NCI-H345 treated with DMSO at 0.1 percent for 48 hours (cell line): Measurements from ENCODE around the gene KRTAP6-1.

ENCODE experiments used
- DNase-seq: peaks from one replicate; lab custom pipeline; 2025; ENCODE audit not compliant: unreplicated experiment; lab: John Stamatoyannopoulos, UW

The KRTAP6-1 gene

GRCh38 chr21:30613836-30614235 lies at the start of gene KRTAP6-1:
Gene KRTAP6-1, minus strand, starts transcription at chr21:30613930. Its CDS starts 26 bp downstream, at chr21:30613904.
- no peak for DNase-seq

- no peak for DNase-seq
Measured at GRCh38 chr21:30652891-30653290, 39.2 kb upstream of the KRTAP6-1 start.

GRCh38 chr21:30646904-30647414 lies 33.2 kb upstream of the KRTAP6-1 start:
- no peak for DNase-seq

GRCh38 chr21:30642564-30642963 lies 28.8 kb upstream of the KRTAP6-1 start, which contains the start of gene KRTAP20-3:
Gene KRTAP20-3, plus strand, starts transcription at chr21:30642864.
- DNase-seq = no peak

- DNase-seq = no peak
Measured at GRCh38 chr21:30638686-30639085, 25.0 kb upstream of the KRTAP6-1 start.

- no peak for DNase-seq
Measured at GRCh38 chr21:30634906-30635305, 21.2 kb upstream of the KRTAP6-1 start, which contains the start of gene KRTAP20-2. Gene KRTAP20-2, plus strand, starts transcription at chr21:30635206. Its CDS starts 58 bp downstream, at chr21:30635264.

GRCh38 chr21:30629200-30629599 lies 15.5 kb upstream of the KRTAP6-1 start:
- no peak for DNase-seq

GRCh38 chr21:30628109-30628508 lies 14.4 kb upstream of the KRTAP6-1 start:
- no peak for DNase-seq

- DNase-seq = no peak
Measured at GRCh38 chr21:30625449-30626165, 11.9 kb upstream of the KRTAP6-1 start.

GRCh38 chr21:30623362-30623761 lies 9.6 kb upstream of the KRTAP6-1 start:
- no peak for DNase-seq

GRCh38 chr21:30620522-30620921 lies 6.8 kb upstream of the KRTAP6-1 start, which contains the start of gene KRTAP20-4:
Gene KRTAP20-4, plus strand, starts transcription at chr21:30620627.
- no peak for DNase-seq

GRCh38 chr21:30620080-30620479 lies 6.3 kb upstream of the KRTAP6-1 start:
- DNase-seq = no peak

GRCh38 chr21:30616125-30616524 lies 2.4 kb upstream of the KRTAP6-1 start, which contains the start of gene KRTAP20-1:
Gene KRTAP20-1, plus strand, starts transcription at chr21:30616425. Its CDS starts 30 bp downstream, at chr21:30616455.
- DNase-seq = no peak

GRCh38 chr21:30615199-30615598 lies 1.5 kb upstream of the KRTAP6-1 start:
- no peak for DNase-seq

GRCh38 chr21:30612132-30612531 lies 1.6 kb downstream of the KRTAP6-1 start:
- no peak for DNase-seq

- DNase-seq = no peak
Measured at GRCh38 chr21:30605968-30606367, 7.8 kb downstream of the KRTAP6-1 start.

- no peak for DNase-seq
Measured at GRCh38 chr21:30600787-30601186, 12.9 kb downstream of the KRTAP6-1 start, which contains the start of gene KRTAP22-1. Gene KRTAP22-1, plus strand, starts transcription at chr21:30601087.

GRCh38 chr21:30598802-30599201 lies 14.9 kb downstream of the KRTAP6-1 start, which contains the start of gene KRTAP6-2:
Gene KRTAP6-2, minus strand, starts transcription at chr21:30598902. Its CDS starts 28 bp downstream, at chr21:30598874.
- DNase-seq = no peak

- DNase-seq = no peak
Measured at GRCh38 chr21:30592140-30592539, 21.6 kb downstream of the KRTAP6-1 start, which contains the start of gene KRTAP6-3. Gene KRTAP6-3, plus strand, starts transcription at chr21:30592440. Its CDS starts 6 bp downstream, at chr21:30592446.

- DNase-seq = no peak
Measured at GRCh38 chr21:30590297-30590696, 23.4 kb downstream of the KRTAP6-1 start, which contains the start of gene KRTAP22-2. Gene KRTAP22-2, minus strand, starts transcription at chr21:30590397.

GRCh38 chr21:30582870-30583269 lies 30.9 kb downstream of the KRTAP6-1 start:
- DNase-seq = no peak

- no peak for DNase-seq
Measured at GRCh38 chr21:30580132-30580531, 33.6 kb downstream of the KRTAP6-1 start.
